ENCODE results near the gene UBR1.

- TF ChIP-seq, protein P1, sequence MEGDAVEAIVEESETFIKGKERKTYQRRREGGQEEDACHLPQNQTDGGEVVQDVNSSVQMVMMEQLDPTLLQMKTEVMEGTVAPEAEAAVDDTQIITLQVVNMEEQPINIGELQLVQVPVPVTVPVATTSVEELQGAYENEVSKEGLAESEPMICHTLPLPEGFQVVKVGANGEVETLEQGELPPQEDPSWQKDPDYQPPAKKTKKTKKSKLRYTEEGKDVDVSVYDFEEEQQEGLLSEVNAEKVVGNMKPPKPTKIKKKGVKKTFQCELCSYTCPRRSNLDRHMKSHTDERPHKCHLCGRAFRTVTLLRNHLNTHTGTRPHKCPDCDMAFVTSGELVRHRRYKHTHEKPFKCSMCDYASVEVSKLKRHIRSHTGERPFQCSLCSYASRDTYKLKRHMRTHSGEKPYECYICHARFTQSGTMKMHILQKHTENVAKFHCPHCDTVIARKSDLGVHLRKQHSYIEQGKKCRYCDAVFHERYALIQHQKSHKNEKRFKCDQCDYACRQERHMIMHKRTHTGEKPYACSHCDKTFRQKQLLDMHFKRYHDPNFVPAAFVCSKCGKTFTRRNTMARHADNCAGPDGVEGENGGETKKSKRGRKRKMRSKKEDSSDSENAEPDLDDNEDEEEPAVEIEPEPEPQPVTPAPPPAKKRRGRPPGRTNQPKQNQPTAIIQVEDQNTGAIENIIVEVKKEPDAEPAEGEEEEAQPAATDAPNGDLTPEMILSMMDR (IDR thresholded peaks at IDR 0.05) = no peak
- TF ChIP-seq ZFX (IDR thresholded peaks at IDR 0.05; ENCODE audit: borderline replicate concordance) = no peak
Measured at GRCh38 chr15:43046484-43046883, 59.4 kb downstream of the UBR1 start.

Measured in 22Rv1 (cell line).